PC-3 (cell line): ENCODE measurements around the gene RUVBL2.

ENCODE experiments used
- CTCF ChIP-seq: fragments of 300-600 bp; sonication (generic); conservative IDR thresholded peaks from 2 replicates; pipeline ENCODE4 v1.5.1; 2017; ENCODE audit warnings: antibody characterized with exemption, low read depth, mild to moderate bottlenecking, low read length
- EZH2 ChIP-seq: fragments of 300-600 bp; sonication (generic); IDR thresholded peaks from one replicate; pipeline ENCODE4 v1.6.1; 2017; ENCODE audit warnings: antibody characterized with exemption, mild to moderate bottlenecking, low read length; ENCODE audit not compliant: unreplicated experiment
- EZH2phosphoT487 ChIP-seq: fragments of 300-600 bp; sonication (generic); IDR thresholded peaks from 2 replicates; pipeline ENCODE4 v1.6.1; 2018; ENCODE audit warnings: mild to moderate bottlenecking, antibody characterized with exemption, low read length, borderline replicate concordance

- TF ChIP-seq CTCF (no peak), EZH2 (no peak), EZH2phosphoT487 (no peak)
Observed at GRCh38 chr19:48990400-48990799, 3.3 kb upstream of the RUVBL2 start.
